Ascending aorta (tissue), 2 donors: ENCODE data around the gene SULF2. TPM values are rescaled to one million over a fixed set of nuclear protein-coding genes. Genes with fewer than 3 reads are reported as not detected.
A peak's percentile ranks its signal among the peaks of the same experiment; 100 is the strongest.

Source experiments
- DNase-seq, 2 donors: peaks; one replicate each; pipeline ENCODE4 v3.0.0-alpha.2; 2019; ENCODE audit warnings: low spot score in 2 of 2
- H3K27ac ChIP-seq, 2 donors: fragments of 200-600 bp; sonication (generic); one replicate each; pipeline ENCODE4 v1.5.1; 2016 to 2017; ENCODE audit warnings: mild to moderate bottlenecking in 1 of 2
- H3K27me3 ChIP-seq: fragments of 200-600 bp; sonication (generic); one replicate; pipeline ENCODE4 v1.5.1; 2017
- H3K36me3 ChIP-seq, 2 donors: fragments of 200-600 bp; sonication (generic); one replicate each; pipeline ENCODE4 v1.5.1; 2016
- H3K4me1 ChIP-seq, 2 donors: fragments of 200-600 bp; sonication (generic); one replicate each; pipeline ENCODE4 v1.5.1; 2016 to 2017; ENCODE audit warnings: mild to moderate bottlenecking in 1 of 2
- H3K4me3 ChIP-seq, 2 donors: fragments of 200-600 bp; sonication (generic); one replicate each; pipeline ENCODE4 v1.5.1; 2016 to 2017; ENCODE audit warnings: mild to moderate bottlenecking in 1 of 2
- H3K9me3 ChIP-seq, 2 donors: fragments of 200-600 bp; sonication (generic); one replicate each; pipeline ENCODE4 v1.5.1; 2016
- CTCF ChIP-seq, 3 experiments: fragments of 200-600 bp in 2 of 3; fragments of 450-650 bp in 1 of 3; sonication (generic) in 2 of 3; IDR thresholded peaks; one replicate each; pipeline ENCODE4 v1.5.1; 2016 to 2019; ENCODE audit warnings: antibody characterized with exemption in 3 of 3, mild to moderate bottlenecking in 1 of 3, moderate library complexity in 1 of 3
- intact Hi-C: fragments of 100-400 bp; cut with DNase I; formaldehyde crosslinking; loops from one replicate; pipeline ENCODE4 v1.15.1; 2023
- total RNA-seq: library from RNA; depleted of rRNA; stranded (reverse); fragments of >200 nt; gene quantifications from one replicate; pipeline ENCODE4 v1.1.0, GENCODE V29; 2016

The SULF2 gene
- total RNA-seq, 1 donor from 2014 or later = 194 TPM

GRCh38 chr20:47789764-47790579, 4.7 kb upstream of the SULF2 start:
- intact Hi-C loops = loop anchor here (5.0 to 10.0 kb wide), 2 partner anchors 63 to 1035 kb away; partner anchors contain the start of gene PREX1
- Histone ChIP-seq H3K4me3 (no peak overlapping the region), H3K36me3 (no peaks in the 10 kb centered on the region), H3K27ac (no peak overlapping the region), H3K9me3 (no peaks in the 10 kb centered on the region), H3K27me3 (no peaks in the 10 kb centered on the region), H3K4me1 (peaks cover 0 to 5% of the 10 kb centered on the region in 2 donors)
- no peak for TF ChIP-seq CTCF (IDR thresholded peaks at IDR 0.05)
- DNase-seq = no peak

- intact Hi-C loops = loop anchor here (5.0 to 10.0 kb wide), 2 partner anchors 62 to 1036 kb away; partner anchors contain the start of gene PREX1
- no peak for DNase-seq
- H3K9me3 ChIP-seq = no peaks in the 10 kb centered on the region
- H3K27ac ChIP-seq = no peak overlapping the region
- no peak for TF ChIP-seq CTCF (IDR thresholded peaks at IDR 0.05)
- no peak overlapping the region for H3K4me3 ChIP-seq
- H3K4me1 ChIP-seq = peaks cover 0 to 6% of the 10 kb centered on the region in 2 donors
- no peaks in the 10 kb centered on the region for H3K36me3 ChIP-seq
- no peaks in the 10 kb centered on the region for H3K27me3 ChIP-seq
These were observed 3.9 kb upstream of the SULF2 start for GRCh38 chr20:47789081-47789763.

GRCh38 chr20:47788741-47789080, 3.4 kb upstream of the SULF2 start:
- H3K4me1 ChIP-seq = peaks cover 0 to 10% of the 10 kb centered on the region in 2 donors

GRCh38 chr20:47786765-47787107, 1.5 kb upstream of the SULF2 start:
- Histone ChIP-seq H3K36me3 (no peaks in the 10 kb centered on the region), H3K4me3 (peak overlapping the region; percentile 73 to 74), H3K9me3 (no peaks in the 10 kb centered on the region), H3K27ac (peak overlapping the region; percentile 82 to 89), H3K27me3 (no peaks in the 10 kb centered on the region), H3K4me1 (peaks cover 0 to 11% of the 10 kb centered on the region in 2 donors)
- DNase-seq = no peak
- no peak for TF ChIP-seq CTCF (IDR thresholded peaks at IDR 0.05)
- intact Hi-C loops = loop anchor here (1.0 to 10.0 kb wide), 5 partner anchors 59 to 1038 kb away; partner anchors contain the start of gene PREX1

More at GRCh38 chr20:47788741-47789080, 3.4 kb upstream of the SULF2 start:
- Histone ChIP-seq H3K27me3 (no peaks in the 10 kb centered on the region), H3K27ac (no peak overlapping the region), H3K9me3 (no peaks in the 10 kb centered on the region), H3K4me3 (no peak overlapping the region), H3K36me3 (no peaks in the 10 kb centered on the region)
- TF ChIP-seq CTCF (IDR thresholded peaks at IDR 0.05) = no peak
- no peak for DNase-seq
- intact Hi-C loops = loop anchor here (5.0 to 10.0 kb wide), 2 partner anchors 61 to 1036 kb away; partner anchors contain the start of gene PREX1

- Histone ChIP-seq H3K4me3 (peak overlapping the region; percentile 73 to 74), H3K9me3 (no peaks in the 10 kb centered on the region), H3K27ac (peak overlapping the region; percentile 82 to 89), H3K4me1 (peaks cover 0 to 9% of the 10 kb centered on the region in 2 donors), H3K36me3 (no peaks in the 10 kb centered on the region), H3K27me3 (no peaks in the 10 kb centered on the region)
- peak; percentile 73 to 87 (median 77) for TF ChIP-seq CTCF (IDR thresholded peaks at IDR 0.05)
- DNase-seq = peak in 1 of 2 donors; percentile 82
- intact Hi-C loops = loop anchor here (1.0 to 10.0 kb wide), 5 partner anchors 59 to 1039 kb away; partner anchors contain the start of gene PREX1
These were observed 828 bp upstream of the SULF2 start for GRCh38 chr20:47785854-47786764.
